HG03108 (cell line): Measurements from ENCODE around the gene SLC25A44.

Experiments
- ATAC-seq: cut with Tn5 transposase; IDR thresholded peaks from one replicate; pipeline ENCODE4 v1.9.1; 2021; ENCODE audit warnings: moderate library complexity; ENCODE audit not compliant: unreplicated experiment

Gene SLC25A44

DNA sequence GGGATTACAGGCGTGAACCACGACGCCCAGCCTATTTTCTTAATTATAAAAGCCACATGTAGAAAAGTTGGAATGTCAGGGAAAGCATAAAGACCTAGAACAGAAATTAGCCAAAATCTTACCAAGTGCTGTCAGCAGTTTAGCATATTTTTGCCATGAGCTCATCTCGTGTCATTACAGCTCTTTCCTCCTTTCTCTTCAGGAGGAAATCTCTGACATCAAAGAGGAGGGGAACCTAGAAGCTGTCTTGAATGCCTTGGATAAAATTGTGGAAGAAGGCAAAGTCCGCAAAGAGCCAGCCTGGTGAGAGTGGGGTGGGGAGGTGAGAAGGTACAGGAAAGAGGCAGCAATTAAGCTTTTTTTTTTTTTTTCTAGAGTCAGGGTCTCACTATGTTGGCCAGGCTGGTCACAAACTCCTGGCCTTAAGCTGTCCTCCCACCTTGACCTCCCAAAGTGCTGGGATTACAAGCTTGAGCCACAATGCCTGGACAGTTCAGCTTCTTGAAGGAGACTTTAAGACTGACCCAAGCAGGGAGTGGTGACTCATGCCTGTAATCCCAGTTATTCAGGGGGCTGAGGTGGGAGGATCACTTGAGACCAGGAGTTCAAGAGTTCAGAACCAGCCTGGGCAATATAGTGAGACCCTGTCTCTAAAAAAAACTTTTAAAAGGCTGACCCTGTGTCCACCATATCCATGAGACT lies 39.7 kb downstream of the SLC25A44 start:
- ATAC-seq, result no peak

DNA sequence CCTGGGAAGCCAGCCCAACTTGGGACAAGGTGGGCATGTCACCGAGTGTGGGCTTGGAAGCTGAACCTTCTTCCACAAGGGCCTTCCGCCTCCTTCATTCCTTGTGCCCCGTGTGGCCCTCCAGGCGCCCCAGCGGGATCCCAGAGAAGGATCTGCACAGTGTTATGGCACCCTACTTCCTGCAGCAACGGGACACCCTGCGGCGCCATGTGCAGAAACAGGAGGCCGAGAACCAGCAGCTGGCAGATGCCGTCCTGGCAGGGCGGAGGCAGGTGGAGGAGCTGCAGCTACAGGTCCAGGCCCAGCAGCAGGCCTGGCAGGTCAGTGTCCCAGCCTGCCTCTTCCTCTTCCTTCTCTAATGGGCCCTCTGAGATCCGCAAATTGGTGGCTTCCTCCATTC lies 42.3 kb downstream of the SLC25A44 start:
- ATAC-seq, result no peak

DNA sequence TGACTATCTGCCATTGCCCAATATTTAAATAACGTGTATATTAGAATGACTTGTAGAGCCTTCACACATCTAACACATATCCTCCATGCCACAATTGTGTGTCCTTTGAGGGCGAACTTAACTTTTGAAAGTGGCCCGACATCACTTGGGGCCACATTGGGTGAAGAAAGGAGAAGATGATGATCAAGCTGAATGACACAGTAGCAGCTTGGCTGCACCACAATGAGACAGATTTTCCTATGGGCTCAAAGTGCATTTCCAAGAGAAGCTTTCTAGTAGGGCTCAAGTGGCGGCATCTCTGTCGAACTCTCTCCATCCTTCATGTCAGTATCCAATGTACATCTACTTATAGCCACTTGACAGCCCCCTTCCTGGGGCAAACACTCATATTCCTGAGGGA lies 44.3 kb downstream of the SLC25A44 start:
- ATAC-seq, result no peak

DNA sequence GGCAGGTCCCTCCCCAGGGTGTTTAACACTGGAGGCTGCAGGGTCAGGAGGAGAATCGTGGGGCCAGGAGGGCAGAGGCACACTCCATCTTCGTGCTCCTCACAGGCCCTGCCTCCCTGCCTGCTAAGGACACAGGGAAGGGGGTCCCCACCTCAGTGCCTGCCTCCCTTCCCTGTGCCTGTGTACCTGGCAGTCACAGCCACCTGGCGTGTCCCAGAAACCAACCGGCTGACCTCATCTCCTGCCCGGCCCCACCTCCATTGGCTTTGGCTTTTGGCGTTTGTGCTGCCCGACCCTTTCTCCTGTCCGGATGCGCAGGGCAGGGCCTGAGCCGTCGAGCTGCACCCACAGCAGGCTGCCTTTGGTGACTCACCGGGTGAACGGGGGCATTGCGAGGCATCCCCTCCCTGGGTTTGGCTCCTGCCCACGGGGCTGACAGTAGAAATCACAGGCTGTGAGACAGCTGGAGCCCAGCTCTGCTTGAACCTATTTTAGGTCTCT lies 47.5 kb downstream of the SLC25A44 start:
- no peak for ATAC-seq

DNA sequence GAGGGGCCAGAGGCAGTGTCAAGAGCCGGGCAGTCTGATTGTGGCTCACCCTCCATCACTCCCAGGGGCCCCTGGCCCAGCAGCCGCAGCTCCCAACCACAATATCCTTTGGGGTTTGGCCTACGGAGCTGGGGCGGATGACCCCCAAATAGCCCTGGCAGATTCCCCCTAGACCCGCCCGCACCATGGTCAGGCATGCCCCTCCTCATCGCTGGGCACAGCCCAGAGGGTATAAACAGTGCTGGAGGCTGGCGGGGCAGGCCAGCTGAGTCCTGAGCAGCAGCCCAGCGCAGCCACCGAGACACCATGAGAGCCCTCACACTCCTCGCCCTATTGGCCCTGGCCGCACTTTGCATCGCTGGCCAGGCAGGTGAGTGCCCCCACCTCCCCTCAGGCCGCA lies 48.0 kb downstream of the SLC25A44 start, which contains the start of gene BGLAP:
BGLAP (plus strand) TSS at position 259 of the 400 bp plus-strand sequence; CDS start at position 307, 48 bp downstream.
- no peak for ATAC-seq

DNA sequence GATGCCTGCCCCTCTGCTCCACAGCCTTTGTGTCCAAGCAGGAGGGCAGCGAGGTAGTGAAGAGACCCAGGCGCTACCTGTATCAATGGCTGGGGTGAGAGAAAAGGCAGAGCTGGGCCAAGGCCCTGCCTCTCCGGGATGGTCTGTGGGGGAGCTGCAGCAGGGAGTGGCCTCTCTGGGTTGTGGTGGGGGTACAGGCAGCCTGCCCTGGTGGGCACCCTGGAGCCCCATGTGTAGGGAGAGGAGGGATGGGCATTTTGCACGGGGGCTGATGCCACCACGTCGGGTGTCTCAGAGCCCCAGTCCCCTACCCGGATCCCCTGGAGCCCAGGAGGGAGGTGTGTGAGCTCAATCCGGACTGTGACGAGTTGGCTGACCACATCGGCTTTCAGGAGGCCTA lies 48.8 kb downstream of the SLC25A44 start:
- ATAC-seq, result no peak

DNA sequence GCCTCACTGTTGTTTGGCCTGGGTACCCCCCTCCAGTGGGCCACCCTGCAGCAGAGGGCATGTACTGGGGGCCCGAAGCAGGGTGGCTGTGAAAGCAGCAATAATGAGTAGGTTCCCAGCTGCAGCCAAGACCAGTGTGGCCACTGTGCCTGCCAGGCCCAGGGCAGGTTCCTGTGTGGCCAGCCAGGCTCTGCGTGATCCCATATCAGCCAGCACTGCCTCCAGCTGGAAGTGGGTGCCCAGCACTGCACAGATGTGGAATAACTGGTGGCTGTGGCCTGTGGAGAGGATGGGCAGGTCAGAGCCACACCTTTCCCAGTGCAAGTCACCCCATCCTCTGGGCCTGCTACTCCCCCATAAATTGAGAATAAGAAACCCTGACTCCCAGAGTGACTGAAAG lies 50.2 kb downstream of the SLC25A44 start:
- ATAC-seq, result no peak

DNA sequence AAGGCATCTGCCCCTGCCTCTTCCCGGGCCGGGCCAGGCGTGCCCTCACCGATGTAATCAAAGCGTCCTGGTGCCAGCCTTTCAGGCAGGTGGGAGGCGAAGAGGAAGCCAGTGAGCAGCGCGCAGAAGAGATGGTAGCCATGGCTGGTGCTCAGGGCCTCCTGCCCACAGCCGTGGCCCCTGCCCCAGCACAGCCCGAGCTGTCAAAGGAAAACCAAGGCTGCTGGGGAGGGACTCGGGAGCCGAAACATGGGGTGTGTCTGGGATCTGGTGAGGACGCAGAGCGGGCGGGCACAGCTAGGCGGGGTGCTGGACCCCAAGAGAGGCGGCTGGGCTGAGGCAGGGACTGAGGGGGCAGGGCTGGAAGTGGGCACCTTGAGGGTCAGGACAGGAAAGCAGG lies 50.8 kb downstream of the SLC25A44 start:
- no peak for ATAC-seq

DNA sequence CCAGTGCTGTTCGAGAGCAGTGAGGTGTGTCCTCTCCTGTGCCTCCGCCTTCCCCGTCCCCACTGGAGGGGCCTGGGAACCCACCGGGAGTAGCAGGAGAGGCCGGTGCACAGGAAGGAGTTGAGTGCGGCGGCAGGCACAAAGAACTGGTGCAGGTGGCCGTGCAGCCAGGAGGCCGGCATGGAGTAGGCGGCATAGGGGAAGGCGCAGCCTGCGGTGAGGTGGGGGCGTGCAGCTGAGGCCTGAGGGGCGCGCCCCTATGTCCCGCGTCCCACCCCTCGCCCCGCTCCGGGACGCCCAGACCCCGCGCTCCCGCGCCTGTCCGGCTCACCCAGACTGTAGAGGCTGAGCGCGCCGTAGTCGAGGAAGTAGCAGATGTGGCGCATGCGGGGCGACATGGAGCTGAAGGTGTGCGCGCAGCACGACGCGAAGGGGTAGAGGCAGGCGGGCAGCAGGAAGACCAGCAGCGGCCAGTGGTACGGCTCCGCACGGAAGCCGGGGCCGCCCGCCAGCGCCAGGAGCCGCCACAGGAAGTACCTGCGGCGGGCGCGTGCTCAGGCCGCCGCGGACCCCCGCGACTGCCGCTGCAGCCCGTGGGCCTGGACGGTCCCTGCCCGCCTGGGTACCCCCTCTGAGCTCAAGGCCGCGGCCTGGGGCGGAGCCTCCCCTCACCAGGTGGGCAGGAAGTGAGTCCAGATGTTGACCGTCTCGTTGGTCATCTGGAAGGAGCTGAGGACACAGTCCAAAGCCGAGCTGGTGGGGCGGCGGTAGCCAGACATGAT lies 51.7 kb downstream of the SLC25A44 start:
- ATAC-seq, result no peak

DNA sequence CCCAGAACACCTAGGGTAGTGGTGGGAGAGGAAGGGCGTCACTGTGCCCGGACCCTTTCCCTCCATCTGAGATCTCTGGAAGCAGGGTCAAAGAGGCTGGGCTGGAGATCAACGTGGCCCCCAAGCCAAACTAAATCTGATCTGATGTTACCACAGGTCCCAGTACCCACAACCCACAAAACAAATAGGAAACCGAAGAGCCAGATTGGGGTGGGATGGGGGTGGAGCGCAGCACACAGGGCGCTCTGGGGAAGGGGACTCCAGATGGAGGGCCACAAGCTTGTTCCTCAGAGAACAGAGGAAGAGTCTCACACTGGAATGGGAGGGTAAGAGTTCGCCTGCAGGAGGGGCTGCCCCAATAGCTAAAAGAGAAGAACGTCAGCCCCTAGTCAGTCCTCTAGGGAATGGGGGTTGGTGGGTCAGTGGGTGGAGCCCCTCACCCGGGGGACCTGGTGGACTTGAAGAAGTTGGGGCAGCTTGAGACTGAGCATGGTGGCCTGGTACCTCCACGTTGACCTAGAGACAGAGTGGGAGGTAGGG lies 52.4 kb downstream of the SLC25A44 start:
- ATAC-seq, result no peak

DNA sequence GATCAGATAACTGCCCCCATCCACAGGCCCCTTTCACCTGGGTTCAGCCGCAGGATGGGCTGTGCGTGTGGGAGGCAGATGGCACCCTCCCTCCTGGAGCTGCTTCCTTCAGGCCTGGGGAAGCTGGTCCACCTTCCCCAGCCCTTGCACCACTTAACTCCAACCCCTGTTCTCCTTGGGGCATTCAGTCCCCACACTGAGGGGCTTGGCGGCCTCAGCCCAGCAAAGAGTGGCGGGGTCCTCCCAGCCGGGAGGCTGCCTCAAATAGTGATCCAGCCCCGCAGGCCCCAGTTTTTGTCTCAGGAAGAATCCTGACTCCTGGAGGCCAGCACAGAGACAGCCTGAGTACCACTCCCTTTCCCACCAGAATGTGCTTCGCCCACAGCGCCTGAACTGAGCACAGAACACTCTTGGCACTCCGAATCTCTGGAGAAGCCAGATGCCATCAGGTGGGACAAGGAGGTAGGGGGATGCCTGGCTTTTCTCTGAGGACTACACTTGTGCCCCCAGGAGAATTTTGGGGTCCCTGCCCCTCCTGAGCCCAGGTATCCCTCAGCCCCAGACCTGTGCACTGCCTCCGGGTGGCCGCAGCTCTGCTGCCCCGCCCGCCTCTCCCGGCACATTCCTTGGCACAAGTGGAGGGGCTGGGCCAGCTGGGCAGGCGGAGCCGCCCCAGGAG lies 53.0 kb downstream of the SLC25A44 start:
- ATAC-seq, result no peak

DNA sequence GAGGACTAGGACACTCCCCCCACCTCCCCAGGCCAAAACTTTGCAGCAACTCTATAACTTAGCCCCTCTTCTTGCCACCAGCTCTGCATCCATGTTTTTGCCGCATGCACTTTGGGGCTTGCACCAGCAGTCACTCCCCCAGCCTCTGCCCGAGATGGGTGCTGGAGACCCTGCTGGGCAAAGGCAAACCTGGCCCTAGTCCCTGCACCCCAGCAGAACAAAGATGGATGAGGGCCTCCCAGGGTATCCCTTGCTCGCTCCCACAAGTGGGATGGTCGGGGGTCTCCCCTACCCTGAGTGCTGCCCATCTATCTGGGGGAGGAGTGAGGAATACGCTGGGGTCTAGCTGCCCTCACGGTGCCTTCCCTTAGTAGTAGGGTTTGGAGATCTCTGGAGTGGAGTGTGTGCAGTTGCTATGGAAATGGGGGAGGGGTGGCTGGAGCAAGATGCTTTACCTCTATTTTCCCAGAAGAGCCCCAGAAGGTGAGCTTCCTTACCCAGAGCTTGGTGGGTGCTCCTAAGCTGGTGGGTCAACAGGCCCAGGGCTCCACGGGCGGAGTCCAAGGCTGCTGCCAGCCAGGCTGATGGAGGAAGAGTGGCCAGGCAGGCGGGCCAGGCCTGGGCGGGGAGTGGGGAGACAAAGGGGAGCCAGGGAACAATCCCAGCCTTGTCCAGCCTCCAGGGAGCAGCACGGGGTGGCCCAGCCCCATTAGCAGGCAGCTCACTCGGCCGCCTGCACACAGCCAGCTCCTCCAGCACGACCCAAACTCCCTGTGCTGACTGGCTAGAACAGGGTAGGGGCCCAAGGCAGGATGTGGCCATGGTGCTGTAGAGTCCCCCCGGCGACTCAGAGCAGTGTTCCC lies 53.8 kb downstream of the SLC25A44 start, which contains the start of gene PAQR6:
PAQR6 (minus strand) TSS at position 597 of the 863 bp plus-strand sequence. CDS start 1,325 bp downstream, outside the sequence.
- ATAC-seq, result no peak

DNA sequence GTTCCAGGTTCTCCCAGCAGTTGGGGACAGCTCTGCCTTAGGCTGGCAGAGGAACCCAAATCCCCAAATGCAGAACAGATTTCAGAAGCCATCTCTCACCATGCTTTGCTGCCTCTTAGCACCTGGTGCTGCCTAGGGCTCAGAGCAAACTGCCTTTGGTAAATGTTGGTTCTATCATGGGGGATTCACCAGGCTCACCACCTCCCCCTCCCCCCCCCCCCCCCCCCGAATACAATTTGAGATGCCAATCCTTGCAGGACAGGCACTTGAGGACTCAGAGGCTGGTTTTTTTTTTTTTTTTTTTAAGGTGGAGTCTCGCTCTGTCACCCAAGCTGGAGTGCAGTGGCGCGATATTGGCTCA lies 54.4 kb downstream of the SLC25A44 start:
- ATAC-seq, result no peak

DNA sequence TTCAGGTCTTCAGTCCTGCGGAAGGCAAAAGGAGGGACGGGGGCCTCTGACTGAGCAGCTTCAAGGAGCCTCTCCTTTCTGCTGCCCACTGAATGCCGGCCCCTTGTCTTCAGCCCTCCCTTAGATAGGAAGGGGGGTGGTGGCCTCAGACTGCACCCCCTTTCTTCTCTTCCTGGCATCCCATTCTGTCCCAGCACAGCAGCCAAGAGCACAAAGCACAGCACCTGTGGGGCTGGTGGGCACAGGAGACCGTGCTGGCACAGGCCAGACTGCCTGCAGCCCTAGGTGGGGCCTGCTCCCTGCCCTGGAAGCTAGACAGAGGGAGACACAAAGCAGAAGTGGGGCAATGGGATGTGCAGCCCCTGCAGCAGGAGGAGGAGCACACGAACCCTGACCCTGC lies 55.7 kb downstream of the SLC25A44 start:
- no peak for ATAC-seq

DNA sequence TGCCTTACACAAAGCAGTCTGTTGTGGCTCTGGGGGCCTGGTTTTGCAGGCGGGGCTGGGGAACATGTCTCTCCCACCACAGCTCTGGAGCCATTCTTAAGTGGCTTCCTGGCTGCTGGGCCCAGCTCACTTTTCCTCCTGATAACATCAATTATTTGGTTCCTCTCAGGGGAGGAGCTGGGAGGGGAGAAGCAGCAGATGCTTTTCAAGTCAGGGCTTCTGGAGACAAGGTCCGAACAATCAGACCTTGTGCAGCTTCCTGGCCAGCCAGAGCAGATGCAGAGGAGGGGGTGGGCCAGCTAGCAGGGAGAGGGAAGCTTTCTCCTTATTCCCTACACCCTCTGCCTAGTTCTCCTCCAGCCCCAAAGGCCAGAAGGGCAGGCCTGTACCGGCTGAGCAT lies 57.6 kb downstream of the SLC25A44 start:
- ATAC-seq, result no peak

DNA sequence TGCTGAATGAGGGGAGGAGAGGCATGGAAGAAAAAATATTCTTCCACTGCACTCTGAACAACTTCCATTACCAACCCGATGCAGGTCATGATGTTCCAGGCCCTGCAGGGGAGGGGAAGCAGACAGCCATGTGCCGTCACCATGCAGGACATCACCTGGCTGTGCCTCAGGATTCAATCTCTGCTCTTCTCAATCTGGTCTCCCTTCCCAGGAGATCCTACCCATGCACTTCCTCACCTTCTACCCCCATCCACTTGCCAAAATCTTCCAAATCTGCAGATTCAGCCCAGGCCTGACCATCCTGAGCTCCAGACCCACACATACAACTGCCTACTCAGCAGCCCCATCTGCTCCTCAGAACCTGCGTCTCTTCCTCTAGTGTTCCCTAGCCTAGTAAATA lies 59.7 kb downstream of the SLC25A44 start:
- ATAC-seq, result no peak

DNA sequence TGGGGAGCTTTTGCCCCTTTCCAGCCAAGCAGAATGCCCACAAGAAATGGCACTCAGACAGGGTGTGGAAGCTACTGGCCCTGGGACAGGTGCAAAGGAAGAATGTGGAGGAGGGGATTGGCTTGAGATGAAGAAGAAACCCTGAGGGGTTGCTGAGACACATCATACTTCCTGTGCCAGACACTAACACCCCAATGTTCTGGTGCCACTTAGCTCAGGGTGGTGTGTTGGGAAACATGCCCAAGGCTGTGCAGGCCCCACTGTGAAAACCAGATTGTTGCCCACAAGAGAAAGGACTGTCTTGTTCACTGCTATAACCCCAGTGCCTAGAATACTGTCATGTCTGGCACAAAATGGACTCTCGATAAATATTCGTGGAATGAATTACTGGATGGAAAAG lies 63.8 kb downstream of the SLC25A44 start:
- ATAC-seq, result no peak

DNA sequence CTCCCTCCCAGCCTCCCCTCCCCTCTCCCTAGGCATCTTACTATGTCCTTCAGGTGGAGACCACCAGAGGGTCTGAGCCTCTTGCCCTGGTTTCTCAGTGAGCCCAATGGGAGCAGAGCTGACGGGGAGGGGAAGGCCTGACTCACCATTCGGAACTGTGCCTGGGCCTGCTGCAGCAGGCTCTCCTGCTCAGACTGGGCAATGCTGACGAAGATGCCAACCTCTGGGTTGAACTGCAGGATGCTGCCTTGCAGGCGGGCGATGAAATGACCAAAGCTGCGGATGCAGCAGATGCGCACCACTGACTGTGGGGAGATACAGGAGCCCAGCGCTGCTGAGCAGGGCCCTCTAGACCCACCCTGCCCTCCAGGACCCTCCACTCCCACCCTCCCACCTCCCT lies 65.0 kb downstream of the SLC25A44 start:
- ATAC-seq, result no peak

DNA sequence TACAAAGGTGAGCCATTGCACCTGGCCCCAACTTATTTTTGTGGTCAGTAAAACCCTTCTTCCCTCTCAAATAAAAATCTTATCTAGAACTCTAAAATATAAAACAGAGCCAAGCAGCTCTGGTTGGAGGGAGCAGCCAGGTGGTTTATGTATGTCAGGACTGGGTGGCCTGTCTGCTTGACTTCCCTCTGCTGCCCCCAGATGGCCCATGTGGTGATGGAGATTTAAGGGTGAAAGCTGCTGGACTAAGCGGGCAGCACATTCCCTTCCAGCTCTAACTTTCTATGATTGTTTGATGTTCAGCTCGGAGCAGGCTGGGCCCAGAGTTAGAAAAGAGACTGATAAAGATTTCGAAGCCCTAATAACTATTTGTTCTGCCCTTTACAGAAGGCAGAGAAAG lies 65.9 kb downstream of the SLC25A44 start:
- no peak for ATAC-seq

DNA sequence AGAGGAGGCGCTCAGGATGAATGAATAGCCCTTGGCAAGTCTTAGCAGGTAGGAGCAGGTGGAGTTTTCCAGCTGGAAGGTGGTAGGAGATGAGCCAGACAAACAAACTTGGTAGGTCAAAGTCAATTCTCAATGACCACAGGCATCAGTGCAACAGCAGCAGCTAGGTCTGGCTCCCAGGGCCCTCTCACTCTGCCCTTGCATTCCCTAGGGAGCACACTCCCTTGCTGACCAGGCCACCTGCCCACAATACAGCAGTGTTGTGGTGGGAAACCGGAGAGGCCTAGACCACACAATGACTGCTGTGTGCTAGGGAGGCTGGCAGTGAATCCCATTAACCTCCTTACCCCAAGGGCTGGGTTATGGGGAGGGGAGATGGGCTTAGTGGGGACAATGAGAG lies 67.0 kb downstream of the SLC25A44 start:
- no peak for ATAC-seq
